GM21381 (cell line): ENCODE results near the gene SERPINB5.

Experiments
- ATAC-seq: cut with Tn5 transposase; IDR thresholded peaks from one replicate; pipeline ENCODE4 v1.9.1; 2021; ENCODE audit warnings: mild to moderate bottlenecking, moderate library complexity; ENCODE audit not compliant: unreplicated experiment

The SERPINB5 gene

DNA sequence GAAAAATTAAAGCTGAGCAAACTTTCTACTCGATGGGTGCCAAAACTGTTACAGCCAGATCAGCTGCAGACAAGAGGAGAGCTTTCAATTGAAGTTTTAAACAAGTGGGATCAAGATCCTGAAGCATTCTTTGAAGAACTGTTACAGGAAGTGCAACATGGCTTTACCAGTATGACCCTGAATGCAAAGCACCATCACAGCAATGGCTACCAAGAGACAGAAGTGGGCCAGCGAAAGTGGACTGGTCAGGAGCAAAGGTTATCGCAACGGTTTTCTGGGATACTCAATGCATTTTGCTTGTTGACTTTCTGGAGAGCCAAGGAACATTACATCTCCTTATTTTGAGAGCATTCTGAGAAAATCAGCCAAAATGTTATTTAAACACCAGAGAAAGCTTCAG is 9.1 kb upstream of the SERPINB5 start:
- no peak for ATAC-seq

DNA sequence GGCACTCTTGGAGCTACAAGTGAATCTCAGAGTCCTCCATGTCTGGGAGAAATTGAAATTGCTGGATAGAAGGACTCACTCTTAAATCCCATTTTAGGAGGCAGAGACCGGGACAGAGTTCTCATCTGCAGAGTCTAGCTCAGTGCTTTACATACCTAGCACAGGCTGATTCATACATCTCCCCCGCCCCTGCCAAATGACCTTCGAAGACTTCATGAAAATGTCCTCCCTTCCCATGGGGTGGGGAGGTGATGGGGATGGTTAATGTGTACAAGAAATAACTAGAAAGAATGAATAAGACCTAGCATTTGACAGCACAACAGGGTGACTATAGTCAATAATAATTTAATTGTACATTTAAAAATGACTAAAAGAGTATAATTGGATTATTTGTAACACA is 8.2 kb upstream of the SERPINB5 start:
- ATAC-seq, result no peak

DNA sequence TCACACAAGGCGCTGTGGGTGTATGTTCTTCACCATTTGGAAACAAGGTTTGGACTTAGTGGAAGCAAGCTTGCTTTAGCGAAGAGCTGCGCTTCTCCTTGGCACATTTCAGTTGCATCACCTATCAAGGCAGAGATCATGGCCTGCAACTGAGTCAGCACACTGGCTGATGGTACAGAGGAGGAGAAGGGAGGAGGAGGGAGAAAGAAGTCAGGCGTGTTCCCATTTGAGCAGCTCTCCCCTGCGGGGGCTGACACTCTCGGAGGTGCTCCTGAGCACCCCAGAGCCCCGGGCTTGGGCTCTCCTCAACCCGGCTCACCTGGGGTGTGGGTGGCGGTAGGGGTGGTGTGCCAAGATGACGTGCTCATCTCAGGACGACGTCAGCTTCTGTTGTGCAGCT is 6.0 kb upstream of the SERPINB5 start:
- no peak for ATAC-seq

DNA sequence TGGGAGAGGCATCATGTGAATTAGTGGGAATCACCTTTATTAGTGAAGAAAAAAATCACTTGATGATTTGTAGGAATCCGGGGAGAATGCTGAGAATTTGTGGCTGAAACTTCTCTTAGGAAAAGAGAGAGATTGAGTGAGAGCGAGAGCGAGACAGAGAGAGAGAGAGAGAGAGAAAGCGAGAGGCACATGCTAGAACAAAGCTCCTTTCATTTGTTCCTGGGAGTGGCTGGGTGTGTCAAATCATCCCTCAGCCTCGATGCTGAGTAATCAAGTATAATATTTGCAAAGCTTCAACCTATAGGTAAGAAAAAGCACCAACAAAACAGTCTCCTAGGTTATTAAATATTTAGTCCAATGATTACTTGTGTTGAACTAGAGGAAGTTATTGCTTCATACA is 4.4 kb upstream of the SERPINB5 start:
- no peak for ATAC-seq

DNA sequence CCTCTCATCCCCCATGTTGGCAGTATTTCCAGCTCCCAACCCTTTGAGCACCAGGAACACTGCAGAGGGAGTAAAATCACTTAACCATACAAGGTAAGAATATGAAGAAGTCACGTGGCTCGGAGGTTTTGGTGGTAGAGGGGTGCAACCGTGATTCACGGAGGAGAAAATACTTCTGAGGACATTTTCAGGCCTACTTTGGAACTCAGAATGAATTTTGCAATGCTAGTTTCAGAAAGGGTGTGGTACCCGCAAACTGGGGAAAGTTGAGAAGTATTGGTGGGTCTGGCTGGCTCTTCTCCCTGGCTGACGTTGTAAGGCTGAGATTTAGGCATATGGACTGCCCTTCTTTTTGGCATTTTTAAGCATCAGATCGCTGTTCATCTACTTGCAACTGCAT is 442 bp downstream of the SERPINB5 start:
- ATAC-seq, result no peak

DNA sequence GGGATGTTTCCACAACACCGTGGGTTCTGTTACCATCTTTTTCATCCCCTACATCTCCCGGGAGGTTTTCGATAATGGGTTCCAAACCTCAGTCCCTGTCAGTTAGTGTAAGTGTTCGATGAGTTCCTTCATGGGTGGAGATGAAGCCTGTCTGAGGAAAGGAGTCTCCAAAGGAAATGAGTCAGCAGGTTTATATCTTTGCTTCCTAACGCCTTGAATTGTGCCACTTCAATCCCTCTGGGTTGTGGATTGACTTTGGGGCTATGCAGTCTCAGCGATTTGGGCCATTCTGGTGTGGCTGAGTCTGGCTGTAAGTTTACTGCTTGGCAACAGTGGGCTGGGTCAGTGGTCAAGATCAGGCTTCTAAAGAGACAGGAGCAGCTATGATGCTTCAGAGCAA is 1.2 kb downstream of the SERPINB5 start:
- no peak for ATAC-seq

DNA sequence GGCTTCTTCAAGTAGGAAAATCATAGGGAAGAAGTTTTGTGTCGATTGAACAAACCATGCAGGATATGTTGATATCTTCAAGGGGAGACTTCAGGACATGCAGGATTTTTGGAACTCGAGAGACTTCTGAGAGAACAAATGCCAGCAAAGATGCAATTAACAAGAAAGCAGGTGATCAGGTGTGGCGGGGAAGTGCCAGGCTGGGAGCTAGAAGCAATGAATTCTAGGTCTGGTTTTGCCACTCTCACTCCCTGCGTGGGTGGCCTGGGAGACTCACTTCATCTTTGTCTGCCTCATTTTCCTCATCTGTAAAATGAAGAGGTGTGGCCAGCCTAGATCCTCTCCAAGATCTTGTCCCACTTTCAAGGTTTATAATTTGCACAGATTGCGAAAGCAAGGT is 3.1 kb downstream of the SERPINB5 start:
- no peak for ATAC-seq

DNA sequence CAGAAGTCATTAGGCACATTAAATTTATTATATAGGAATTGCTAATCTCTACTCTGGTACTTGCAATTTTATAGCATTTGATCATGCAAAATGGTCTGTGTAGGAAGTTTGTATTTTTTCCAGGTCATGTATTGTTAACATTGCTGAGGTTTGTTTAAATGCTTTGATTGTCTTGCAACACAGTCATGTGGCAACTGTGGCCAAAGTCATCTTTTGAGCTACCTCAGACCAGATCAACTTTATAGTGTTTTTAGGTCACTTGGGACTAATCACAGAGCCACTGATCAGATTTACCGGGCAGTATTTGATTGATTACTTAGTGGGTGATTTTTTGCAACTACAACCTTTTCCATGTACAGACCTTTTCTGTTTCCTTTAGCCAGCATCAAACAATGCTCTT is 3.7 kb downstream of the SERPINB5 start:
- ATAC-seq, result no peak

DNA sequence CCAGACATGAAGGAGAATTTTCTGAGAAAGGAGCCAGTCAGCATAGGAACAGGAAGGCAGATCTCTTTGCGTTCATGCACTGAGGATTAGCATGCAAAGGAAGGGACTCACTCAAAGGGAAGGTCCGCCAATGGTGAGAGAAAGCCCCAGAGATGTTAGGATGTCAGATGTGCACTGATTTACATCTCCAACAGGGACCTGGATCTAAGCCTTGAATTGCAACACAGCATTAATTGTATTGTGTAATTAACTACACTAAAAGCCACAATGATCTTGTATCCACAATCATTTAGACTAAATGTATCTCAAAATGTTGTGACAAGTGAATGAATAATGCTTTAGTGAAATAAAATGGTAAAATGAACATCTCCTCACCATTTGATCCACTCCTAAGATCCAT is 4.2 kb downstream of the SERPINB5 start:
- ATAC-seq, result no peak

DNA sequence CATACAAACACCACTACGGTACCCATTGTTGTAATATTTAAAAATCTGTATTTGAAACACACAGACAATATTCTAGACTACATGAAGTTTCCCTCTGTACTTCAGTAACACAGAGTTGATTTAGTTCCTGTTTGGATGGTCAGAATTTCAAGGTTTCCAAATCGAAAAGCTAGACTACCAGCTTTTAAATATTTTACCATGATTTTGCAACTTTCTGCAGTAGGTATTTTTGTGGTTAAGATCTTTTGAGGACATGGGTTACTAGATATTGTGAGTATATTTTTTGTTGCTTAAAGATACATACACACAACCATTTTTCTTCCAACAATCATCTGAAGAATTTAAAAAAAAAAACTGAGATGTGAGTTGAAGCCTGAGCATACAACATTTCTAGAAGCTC is 10.9 kb downstream of the SERPINB5 start:
- no peak for ATAC-seq

DNA sequence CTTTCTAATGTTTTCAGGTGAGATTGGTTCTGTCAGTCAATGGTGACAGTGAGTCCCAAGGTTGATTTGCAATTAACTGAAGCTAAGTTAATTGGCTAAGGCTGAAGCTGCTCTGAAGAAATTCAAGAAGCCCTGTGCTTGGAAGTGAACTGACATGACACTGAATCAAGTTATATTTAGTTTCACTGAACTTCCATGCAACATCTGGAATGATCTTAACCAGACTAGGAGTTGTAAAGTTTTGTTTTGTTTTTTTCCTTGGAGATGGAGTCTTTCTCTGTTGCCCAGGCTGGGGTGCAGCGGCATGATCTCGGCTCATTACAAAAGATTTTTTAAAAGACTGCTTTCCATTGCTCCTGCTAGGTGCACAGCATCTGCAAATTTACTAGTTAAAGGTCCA is 11.4 kb downstream of the SERPINB5 start:
- ATAC-seq, result no peak

DNA sequence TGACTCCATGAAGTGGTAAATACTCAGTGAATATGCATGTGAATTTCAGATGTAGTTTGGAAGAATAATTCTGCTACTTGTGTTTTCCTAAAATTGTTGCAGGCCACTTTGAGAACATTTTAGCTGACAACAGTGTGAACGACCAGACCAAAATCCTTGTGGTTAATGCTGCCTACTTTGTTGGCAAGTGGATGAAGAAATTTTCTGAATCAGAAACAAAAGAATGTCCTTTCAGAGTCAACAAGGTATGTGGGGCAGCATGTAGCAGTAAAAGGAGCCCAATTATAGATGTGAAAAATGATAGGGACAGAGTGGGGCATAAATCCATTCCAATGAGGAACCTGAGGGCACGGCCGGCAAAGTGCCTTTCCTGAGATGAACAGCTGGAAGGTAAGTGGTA is 16.1 kb downstream of the SERPINB5 start:
- no peak for ATAC-seq

DNA sequence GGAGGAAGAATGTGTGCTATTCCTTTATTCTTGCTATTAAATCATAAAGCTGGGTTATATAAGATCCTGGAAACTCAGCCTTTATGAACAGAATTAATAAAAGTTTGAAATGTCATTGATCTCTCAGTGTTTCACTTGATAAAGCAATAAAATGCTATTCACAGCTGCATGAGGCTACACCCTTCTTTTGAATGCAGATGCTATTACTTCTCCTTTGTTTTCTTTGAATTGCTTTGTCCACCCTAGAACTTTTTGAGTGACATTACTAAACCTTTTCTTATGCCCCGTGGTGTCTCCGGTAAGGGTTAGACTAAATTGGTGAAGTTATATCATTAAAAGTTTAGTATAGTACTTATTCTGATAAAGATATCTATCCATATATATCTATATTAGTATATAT is 18.9 kb downstream of the SERPINB5 start:
- no peak for ATAC-seq

DNA sequence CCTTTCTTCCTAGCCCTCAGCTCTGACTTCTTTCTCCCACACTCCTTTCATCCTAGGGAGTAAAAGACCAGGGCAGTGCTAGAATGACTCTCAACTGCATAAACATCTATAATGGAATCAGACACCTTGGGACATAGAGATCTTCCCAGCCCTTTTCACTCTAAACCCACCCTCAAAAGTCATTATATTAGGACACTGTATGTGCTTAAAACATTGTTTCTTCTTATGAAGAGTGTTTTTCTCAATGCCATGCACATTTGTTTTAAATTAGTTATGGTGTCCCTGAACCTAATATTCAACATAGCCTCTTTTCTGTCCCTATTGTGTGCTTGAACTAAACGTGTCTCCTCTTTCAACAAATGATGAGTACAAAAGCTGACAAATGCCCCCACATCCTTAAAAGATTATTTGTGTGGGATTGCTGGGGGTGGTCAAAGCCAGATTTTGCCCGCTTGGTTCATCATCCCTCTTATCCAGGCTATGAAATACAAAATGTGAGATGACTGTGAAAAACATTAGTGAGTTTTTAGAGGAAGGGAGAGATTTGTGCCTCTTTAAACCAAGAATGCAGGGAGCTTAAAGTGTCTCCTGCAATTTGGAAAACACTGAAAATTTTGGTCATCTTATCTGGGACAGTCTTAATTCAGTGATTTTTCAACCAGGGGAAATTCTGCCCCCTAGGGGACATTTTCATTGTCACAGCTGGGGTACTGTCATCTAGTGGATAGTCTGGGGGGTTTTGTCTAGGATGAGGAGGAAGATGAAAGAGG is 29.0 kb downstream of the SERPINB5 start:
- ATAC-seq, result no peak

DNA sequence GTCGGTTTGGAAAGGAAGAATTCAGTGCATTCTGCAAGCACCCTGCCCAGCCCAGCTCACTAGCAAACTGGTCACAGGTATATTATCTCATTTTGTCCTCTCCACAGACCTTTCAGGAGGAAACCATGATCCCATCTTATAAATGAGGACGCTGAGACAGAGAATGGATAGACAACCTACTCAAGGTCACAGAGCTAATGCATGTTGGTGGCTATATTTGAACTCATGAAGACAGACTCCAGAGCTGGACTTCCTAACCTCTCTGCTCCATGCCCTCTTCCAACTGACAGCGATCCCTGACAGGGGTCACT is 29.5 kb downstream of the SERPINB5 start:
- ATAC-seq, result no peak

DNA sequence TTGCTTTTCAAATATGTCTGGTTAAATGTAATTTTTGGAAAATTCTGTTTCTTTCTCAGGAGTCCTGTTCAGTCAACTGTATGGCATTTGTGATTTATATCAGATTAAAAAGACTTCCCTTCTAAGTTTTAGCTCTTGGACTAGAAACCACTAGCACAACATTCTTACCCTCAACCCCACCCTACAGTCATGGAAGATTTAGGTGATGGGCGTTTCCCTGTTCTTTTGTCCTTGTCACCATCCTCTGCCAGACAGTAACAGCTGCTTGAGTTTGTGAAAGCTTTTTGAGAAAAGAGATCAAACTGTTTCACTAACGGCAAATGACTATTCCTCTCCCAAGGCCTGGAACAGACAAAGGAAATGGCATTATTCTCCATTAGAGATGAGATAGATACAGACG is 31.8 kb downstream of the SERPINB5 start:
- no peak for ATAC-seq

DNA sequence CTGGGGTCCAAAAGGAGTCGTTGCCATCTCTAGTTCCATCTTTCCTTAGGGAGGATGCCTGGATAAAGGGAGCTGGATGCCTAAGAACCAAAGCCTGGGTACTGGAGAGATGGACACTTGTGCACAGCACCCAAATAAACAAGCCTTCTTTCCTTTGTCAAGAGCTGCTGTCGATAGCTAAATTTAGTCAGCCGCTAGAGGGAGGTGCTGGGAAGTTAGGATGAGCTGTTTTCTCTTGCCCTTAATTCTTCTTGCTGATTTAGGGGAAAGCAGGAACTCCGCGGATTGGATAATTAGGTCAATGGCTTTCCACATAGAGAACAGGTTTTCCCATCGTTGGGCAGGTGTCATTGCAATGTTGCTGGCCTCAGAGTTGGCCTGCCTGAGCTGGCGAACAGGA is 34.5 kb downstream of the SERPINB5 start:
- ATAC-seq, result no peak

DNA sequence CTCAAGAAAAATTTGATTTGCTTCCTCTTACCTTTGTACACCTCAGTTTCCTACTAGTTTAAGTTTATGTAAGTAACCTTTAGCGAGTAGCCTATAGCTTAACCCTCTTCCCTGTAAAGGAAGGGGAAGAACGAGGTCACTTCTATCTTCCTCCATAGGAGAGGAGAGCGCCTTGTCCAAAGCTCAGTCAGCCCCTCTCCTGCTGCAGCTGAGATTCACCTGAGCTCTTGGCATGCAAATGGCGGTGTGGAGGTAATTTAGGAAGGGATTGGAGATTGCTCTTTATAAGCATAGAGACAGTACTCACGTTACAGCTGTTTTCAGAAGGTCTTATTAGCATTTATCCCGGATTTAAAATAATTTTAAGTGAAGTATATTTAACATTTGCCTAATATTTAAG is 37.6 kb downstream of the SERPINB5 start:
- ATAC-seq, result no peak

DNA sequence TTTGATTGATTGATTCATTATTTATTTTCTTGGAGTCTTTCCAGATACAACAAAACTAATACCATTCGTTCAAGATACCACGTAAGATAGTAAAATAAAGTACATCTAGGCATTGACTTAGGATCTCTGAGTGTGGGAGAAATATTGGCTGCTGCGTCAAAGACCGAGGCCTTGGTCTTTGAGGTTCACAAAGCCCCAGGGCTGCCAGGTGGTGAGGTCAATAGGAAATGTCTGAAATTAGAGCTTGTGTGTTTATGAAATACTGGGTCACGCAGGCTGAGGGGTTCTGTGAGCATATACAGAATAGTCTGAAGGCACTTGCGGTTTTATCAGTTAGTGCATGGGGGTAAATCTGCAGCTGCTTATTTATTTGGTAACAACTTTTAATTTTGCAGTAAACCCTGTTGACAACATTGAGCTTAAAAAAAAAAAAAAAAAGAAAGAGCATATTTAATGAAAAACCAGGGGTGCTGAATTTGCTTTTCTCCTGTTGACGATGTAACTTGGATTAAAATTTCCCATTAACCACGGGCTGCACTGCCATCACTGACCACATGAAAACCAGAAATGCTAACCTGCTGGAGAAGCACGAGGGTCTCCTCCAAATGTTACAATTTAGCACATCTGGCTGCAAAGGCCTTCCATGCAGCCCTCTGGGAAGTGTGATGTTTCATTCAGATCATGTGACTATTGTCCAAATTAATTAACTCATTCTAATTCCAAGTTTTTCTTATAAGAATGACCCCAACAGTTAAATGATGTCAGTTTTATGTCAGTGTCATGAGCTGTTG is 38.3 kb downstream of the SERPINB5 start:
- ATAC-seq, result no peak

DNA sequence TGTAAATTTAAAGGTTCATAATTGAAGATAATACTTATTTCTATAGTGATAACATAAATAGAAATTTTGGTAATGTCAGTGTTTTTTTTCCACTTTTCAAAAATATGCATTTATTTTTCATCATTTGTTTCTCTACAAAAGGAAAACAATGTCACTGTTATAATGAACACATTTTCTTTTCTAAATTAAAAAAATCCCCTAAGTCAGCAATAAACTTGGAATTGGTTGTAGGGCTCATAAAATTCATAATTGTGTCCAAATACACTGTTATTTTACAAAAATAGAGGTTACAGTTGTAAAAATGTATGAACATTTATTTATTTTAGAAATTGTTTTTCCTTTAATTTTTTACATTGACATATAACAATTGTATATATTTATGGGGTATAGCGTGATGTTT is 39.0 kb downstream of the SERPINB5 start:
- ATAC-seq, result no peak

DNA sequence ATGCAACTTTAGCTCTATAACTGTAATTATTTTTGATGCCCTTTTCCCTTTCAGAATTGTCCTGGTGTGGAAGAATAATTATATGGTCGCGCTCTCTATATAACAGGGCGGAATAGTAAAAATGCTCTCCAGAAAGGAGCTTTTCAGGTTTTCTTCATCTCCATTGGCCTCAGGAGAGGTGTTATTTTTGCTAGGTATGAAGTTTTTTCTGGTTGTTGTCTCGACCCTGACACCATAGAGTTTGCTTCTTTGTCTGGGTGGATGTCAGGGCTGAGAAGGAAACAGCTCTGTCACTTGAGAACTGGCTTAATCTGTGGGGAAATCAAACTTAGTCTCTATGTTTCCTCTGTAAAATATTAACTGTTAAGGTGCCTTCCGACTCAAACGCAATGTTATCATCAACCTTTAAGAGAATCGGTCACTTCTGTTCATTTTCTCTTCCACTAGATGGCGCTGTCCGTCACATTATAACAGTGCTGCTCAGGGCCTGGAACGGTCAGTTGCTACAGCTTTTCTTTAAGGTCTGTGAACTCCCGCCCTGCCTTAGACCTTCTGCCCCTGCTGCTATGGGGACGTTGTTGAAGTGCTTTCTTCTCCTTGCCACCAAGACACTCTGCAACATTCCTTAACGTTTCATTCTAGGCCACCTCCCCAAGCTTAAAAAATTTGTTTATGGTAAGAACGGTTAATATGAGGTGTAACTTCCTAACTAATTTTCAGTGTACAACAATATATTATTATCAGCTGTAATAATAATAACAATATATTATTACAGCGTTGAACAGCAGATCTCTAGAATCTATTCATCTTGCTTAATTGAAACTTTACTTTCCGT is 41.6 kb downstream of the SERPINB5 start:
- peak; percentile 93 for ATAC-seq
